Measurements from ENCODE around the gene SULT1C4.
"Not testable (repeated sequence)": the region's sequence is repeated elsewhere in the genome, so short reads cannot be mapped to it uniquely, and the experiment has no call there.

SULT1C4 gene

DNA sequence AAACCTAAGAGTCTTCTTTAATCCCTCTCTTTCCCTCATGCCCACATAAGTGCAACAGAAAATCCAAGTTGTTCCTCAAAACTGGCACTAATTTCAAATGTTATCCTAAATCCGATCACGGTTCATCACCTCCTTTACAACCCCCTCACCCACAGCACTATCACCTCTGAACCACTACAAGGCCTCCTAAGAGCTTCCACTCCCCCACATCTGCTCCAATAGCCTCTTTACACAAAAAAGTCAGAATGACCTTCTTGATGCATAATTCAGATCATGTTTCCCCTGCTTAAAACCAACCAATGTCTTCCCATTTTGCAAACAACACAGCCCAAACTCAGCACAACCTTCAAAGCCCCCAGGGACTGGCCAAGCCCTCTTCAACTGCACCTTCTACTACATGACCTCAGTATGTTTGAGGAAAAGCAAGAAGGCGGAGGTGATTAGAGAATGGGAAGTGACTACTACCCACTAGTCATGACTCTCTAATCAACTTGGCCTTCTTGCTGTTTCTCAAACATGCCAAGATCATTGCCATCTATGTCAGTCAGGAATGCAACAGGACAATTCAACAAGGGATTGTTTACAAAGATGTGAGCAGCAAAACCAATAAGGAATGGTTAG, 36.6 kb downstream of the SULT1C4 start:
- DNase-seq: no peak

DNA sequence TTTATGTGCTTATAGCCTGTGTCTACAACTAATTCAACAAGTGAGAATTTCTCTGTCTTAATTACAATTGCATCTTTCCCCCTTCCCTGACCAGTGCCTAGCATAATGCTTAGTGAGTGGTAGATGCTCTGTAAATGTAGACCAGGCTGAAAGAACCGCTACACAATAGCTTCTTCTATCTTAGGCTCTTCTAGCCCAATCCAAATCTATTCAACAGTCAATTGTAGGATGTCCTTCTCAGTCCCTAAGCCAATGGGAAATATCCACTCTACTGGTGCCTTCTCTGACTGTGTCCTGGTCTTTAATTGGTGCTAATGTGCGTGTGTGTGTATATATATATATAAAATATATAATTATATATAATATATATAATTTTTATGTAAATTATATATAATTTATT, 37.2 kb downstream of the SULT1C4 start:
- no peak for DNase-seq

DNA sequence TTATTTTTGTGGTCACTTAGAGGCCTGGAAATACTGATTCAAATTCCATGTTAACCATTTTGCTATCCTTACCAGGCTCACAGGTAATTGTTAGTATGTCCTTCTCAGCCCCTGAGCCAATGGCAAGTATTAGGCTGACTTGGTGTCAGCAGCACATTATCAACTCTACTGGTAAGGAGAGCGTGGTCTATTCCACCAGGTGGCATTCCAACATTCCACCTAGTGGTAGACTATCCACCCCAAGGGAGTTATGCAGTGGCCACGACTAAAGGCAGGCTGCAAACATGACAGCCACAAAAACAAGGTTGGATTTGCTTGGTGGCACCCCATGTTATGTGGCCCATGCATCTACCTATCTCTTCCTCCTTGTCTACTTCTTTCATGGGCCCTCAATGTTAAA, 39.5 kb downstream of the SULT1C4 start:
- no peak for DNase-seq

DNA sequence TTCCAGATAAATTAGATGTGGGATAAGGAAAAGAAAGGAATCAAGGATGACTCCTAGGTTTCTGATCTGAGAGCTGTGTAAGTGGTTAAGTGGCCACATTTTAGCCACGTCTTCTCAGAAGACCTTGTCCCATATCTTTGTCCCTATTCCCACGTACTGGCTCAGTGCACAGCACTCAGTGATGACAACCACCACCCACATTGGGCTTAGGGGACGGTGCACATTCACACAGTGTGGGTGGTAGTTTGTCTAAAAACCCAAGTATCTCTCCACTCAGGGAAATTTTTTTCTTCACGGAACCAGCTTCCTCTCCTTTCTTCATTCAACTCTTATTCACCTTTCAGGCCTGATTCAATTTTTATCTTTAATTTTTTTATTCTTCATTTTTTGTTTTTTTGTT, 40.7 kb downstream of the SULT1C4 start:
- no peak for DNase-seq

DNA sequence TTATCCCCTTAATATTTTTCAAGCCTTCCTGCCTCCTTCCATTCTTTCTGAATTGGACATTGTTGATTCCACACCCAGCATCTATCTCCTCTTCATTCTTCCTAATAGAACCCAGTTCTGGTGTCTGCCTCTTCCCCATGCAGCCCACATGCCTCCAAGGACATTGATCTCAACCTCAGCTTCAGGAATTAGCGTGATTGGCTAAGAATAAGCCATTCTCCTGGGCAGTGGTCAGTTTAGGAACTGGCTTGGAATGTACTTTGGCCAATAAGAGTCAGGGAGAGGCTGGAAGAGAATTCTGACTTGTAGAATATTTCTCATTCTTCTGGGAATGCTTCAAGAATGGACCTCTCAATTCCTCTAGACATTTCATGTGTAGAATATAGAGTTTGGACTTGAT, 45.3 kb downstream of the SULT1C4 start:
- DNase-seq: no peak

DNA sequence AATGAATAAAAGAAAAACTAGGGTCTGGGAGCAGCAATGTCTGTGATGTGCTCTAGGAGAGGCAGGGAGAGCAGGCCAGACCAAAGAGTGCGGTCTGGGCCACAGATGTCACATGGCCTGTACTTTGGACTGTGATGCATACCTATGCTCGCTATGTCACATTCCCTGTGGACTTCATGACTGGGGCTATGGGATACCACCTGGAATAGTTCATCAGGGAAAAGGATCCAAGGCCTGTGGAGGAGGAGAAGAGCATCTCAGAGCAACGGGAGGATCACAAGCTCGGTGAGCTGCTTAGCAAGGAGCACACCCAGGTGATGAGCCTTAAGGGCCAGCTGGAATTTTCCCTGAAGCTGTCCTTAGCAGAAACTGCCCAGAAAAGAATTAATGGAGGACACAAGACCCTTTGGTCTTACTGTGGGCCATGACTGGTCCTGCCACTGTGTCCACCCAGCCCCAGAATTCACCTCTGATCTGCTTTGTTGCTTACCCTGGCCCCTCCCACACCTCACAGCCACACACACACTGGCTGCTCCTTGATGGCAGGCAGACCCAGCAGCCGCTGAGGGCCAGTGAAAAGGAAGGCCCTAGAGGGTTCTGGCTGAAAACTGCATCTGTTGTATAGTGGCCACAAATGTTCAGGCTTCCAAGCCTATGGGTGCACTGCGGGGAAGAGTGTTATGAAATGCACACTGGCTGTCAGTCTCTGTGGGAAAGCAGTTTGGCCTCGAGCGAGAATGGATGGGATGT, 45.9 kb downstream of the SULT1C4 start:
- no peak for DNase-seq

DNA sequence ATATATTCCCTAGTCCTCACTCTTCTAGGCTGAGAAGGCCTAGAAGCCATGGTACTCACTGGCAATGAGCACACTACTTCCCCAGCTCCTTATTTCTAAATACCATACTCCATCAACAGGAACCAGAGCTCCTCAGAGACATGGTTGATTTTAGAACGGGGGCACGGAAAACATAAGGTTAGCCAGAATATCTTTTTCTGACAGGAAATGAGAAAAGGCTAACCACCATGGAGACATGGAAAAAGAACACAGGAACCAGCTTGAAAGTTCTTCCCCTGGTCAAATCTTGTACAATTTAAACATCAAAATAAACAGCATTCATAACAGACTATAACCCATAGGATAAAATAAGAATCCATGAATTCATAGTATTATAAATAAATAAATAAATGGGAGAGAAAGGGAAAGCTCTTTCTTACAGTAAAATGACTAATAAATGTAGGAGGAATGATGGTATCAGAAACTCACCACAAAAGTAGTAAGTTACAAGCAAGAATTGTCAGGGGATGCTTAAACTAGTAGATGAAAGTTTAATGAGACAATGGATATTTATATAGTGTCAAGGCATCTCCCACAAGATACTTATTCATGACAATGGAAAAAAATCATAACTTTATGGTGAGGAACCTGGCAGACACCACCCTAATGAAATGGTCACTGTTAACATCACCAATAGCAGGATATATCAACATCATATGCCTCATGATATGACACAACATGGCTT, 50.7 kb downstream of the SULT1C4 start:
- no peak for DNase-seq

DNA sequence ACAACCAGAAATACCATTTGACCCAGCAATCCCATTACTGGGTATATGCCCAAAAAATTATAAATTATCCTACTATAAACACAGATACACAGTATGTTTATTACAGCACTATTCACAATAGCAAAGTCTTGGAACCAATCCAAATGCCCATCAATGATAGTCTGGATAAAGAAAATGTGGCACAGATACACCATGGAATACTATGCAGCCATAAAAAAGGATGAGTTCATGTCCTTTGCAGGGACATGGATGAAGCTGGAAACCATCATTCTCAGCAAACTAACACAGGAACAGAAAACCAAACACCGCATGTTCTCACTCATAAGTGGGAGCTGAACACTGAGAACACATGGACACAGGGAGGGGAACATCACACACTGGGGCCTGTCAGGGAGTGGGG, 57.8 kb downstream of the SULT1C4 start:
- DNase-seq: not testable (repeated sequence)

DNA sequence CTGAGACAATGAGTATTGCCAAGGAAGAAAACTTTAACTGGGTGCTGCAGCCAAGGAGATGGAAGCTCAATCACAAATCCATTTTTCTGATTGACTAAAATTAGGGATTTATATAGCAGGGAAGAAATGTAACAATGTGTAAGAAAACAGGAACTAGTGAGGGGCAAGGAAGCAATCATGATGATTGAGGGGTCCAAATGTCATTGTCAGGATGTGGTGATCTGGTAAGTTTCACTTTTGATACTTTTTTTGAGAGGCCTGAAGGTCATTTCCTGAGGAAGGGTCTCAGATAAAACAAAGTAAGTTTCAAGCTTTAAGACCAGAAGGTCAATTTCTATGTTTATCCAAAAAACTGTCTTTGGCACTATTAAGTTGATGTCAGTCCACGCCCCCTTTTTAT, 59.2 kb downstream of the SULT1C4 start:
- no peak for DNase-seq
